ENCODE measurements around the gene EIF5. TPM values are rescaled to one million over a fixed set of nuclear protein-coding genes. Genes with fewer than 3 reads are reported as not detected.

Gene EIF5
- total RNA-seq, 2 donors from 2014 or later: 267 to 339 TPM

- H3K4me1 Mint-ChIP-seq: peaks cover 5% of the 10 kb centered on the region
Observed at GRCh38 chr14:103370087-103370486, 36.0 kb downstream of the EIF5 start.

GRCh38 chr14:103372017-103372416 is 38.0 kb downstream of the EIF5 start:
- H3K4me1 ChIP-seq (ENCODE audit: control insufficient read depth, insufficient read depth, low read length): no peaks in the 10 kb centered on the region
- H3K9ac ChIP-seq (ENCODE audit: extremely low read depth, low read length, poor library complexity, severe bottlenecking): no peak overlapping the region
- WGBS, 2 experiments (ENCODE audit: insufficient coverage in 1 of 2, insufficient read length in 1 of 2): 74% methylated on average over 8 of the region's 23 CpGs; no CpG with 5 or more reads in 1 of the 2 experiments
- H3K4me1 Mint-ChIP-seq: peaks cover 5% of the 10 kb centered on the region
- DNase-seq: no peak
- H3K27ac ChIP-seq (ENCODE audit: low read depth, low read length): no peak overlapping the region
- no peak overlapping the region for H3K27ac Mint-ChIP-seq
- H3K27me3 Mint-ChIP-seq (ENCODE audit: insufficient read depth): no peaks in the 10 kb centered on the region
- TF ChIP-seq CTCF (conservative IDR thresholded peaks at IDR 0.05): no peak
- H3K36me3 Mint-ChIP-seq (ENCODE audit: low read depth): no peaks in the 10 kb centered on the region
- H3K4me3 ChIP-seq (ENCODE audit: low read length): no peak overlapping the region
- no peaks in the 10 kb centered on the region for H3K9me3 ChIP-seq (ENCODE audit: control insufficient read depth, low read length)
- no peaks in the 10 kb centered on the region for H3K36me3 ChIP-seq (ENCODE audit: control insufficient read depth, insufficient read depth, low read length)
- no peaks in the 10 kb centered on the region for H3K27me3 ChIP-seq (ENCODE audit: control insufficient read depth, insufficient read depth, low read length, poor library complexity, severe bottlenecking)
- H3K4me3 Mint-ChIP-seq: no peak overlapping the region
- H3K9me3 Mint-ChIP-seq: no peaks in the 10 kb centered on the region

More at GRCh38 chr14:103370087-103370486, 36.0 kb downstream of the EIF5 start:
- Histone ChIP-seq H3K4me1 (ENCODE audit: control insufficient read depth, insufficient read depth, low read length) (no peaks in the 10 kb centered on the region), H3K27ac (ENCODE audit: low read depth, low read length) (no peak overlapping the region), H3K9ac (ENCODE audit: extremely low read depth, low read length, poor library complexity, severe bottlenecking) (no peak overlapping the region), H3K9me3 (ENCODE audit: control insufficient read depth, low read length) (no peaks in the 10 kb centered on the region), H3K36me3 (ENCODE audit: control insufficient read depth, insufficient read depth, low read length) (no peaks in the 10 kb centered on the region), H3K4me3 (ENCODE audit: low read length) (no peak overlapping the region), H3K27me3 (ENCODE audit: control insufficient read depth, insufficient read depth, low read length, poor library complexity, severe bottlenecking) (no peaks in the 10 kb centered on the region)
- Mint-ChIP-seq H3K27ac (no peak overlapping the region), H3K27me3 (ENCODE audit: insufficient read depth) (no peaks in the 10 kb centered on the region), H3K36me3 (ENCODE audit: low read depth) (no peaks in the 10 kb centered on the region), H3K4me3 (no peak overlapping the region), H3K9me3 (peaks cover 2% of the 10 kb centered on the region)
- 84 to 92% methylated on average over 3 of the region's 3 CpGs for WGBS, 2 experiments (ENCODE audit: insufficient coverage in 1 of 2, insufficient read length in 1 of 2)
- no peak for DNase-seq
- no peak for TF ChIP-seq CTCF (conservative IDR thresholded peaks at IDR 0.05)

- Histone ChIP-seq H3K9me3 (ENCODE audit: control insufficient read depth, low read length) (no peaks in the 10 kb centered on the region), H3K27me3 (ENCODE audit: control insufficient read depth, insufficient read depth, low read length, poor library complexity, severe bottlenecking) (no peaks in the 10 kb centered on the region), H3K4me3 (ENCODE audit: low read length) (no peak overlapping the region), H3K9ac (ENCODE audit: extremely low read depth, low read length, poor library complexity, severe bottlenecking) (no peak overlapping the region), H3K4me1 (ENCODE audit: control insufficient read depth, insufficient read depth, low read length) (no peaks in the 10 kb centered on the region), H3K36me3 (ENCODE audit: control insufficient read depth, insufficient read depth, low read length) (no peaks in the 10 kb centered on the region), H3K27ac (ENCODE audit: low read depth, low read length) (peak overlapping the region; percentile 47)
- H3K36me3 Mint-ChIP-seq (ENCODE audit: low read depth): no peaks in the 10 kb centered on the region
- H3K27ac Mint-ChIP-seq: peak overlapping the region; percentile 35
- H3K9me3 Mint-ChIP-seq: no peaks in the 10 kb centered on the region
- 84 to 85% methylated on average over 7 to 11 of the region's 11 CpGs for WGBS, 2 experiments (ENCODE audit: insufficient coverage in 1 of 2, insufficient read length in 1 of 2)
- TF ChIP-seq CTCF (conservative IDR thresholded peaks at IDR 0.05): no peak
- H3K4me3 Mint-ChIP-seq: no peak overlapping the region
- H3K4me1 Mint-ChIP-seq: peaks cover 5% of the 10 kb centered on the region
- no peak for DNase-seq
- H3K27me3 Mint-ChIP-seq (ENCODE audit: insufficient read depth): no peaks in the 10 kb centered on the region
Observed at GRCh38 chr14:103372552-103373304, 38.7 kb downstream of the EIF5 start.

Measured in endodermal cell (in vitro differentiated cells).